GM12874 (cell line): ENCODE measurements around the gene WNK2.

ENCODE experiments used
- TF ChIP-seq, protein P1 (sequence below): IDR thresholded peaks from 2 replicates; pipeline ENCODE4 v1.5.1; 2011; ENCODE audit warnings: low read depth, mild to moderate bottlenecking, control low read depth, low read length, moderate library complexity; ENCODE audit not compliant: insufficient read depth

The WNK2 gene

GRCh38 chr9:93336720-93337119, 152.8 kb downstream of the WNK2 start:
- TF ChIP-seq, protein P1, sequence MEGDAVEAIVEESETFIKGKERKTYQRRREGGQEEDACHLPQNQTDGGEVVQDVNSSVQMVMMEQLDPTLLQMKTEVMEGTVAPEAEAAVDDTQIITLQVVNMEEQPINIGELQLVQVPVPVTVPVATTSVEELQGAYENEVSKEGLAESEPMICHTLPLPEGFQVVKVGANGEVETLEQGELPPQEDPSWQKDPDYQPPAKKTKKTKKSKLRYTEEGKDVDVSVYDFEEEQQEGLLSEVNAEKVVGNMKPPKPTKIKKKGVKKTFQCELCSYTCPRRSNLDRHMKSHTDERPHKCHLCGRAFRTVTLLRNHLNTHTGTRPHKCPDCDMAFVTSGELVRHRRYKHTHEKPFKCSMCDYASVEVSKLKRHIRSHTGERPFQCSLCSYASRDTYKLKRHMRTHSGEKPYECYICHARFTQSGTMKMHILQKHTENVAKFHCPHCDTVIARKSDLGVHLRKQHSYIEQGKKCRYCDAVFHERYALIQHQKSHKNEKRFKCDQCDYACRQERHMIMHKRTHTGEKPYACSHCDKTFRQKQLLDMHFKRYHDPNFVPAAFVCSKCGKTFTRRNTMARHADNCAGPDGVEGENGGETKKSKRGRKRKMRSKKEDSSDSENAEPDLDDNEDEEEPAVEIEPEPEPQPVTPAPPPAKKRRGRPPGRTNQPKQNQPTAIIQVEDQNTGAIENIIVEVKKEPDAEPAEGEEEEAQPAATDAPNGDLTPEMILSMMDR = no peak

- TF ChIP-seq, protein P1 = no peak
Measured at GRCh38 chr9:93340091-93340490, 156.2 kb downstream of the WNK2 start.

GRCh38 chr9:93343663-93344062, 159.7 kb downstream of the WNK2 start:
- TF ChIP-seq, protein P1 = no peak

DNA sequence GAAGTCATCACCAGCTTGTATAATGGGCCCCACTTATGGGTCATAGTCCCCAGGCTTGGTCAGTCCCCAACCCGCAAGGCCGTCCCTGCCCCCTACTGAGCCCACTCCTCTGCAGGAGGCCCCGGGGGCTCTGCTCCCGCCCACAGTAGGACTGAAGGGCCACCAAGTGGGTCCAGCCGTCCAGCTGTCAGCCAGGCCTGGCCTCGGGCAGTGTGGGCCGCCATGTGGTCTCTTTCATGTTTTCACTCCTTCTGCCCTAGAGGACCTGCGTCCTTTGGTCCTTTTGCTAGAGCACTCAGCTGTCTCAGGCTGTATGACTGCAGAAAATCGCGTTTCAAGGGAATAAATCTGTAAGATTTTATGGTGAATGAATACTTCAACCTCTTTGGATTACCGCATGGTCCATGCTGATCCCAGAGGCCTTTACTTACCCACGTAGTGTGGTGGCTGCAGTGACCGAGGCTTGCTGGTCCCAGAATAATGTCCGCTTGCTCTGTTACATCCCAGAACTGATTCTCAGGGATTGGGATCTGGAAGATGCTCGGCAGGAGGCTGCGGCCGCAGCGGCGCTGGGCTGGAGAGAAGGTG, 161.8 kb downstream of the WNK2 start:
- TF ChIP-seq, protein P1 = no peak

DNA sequence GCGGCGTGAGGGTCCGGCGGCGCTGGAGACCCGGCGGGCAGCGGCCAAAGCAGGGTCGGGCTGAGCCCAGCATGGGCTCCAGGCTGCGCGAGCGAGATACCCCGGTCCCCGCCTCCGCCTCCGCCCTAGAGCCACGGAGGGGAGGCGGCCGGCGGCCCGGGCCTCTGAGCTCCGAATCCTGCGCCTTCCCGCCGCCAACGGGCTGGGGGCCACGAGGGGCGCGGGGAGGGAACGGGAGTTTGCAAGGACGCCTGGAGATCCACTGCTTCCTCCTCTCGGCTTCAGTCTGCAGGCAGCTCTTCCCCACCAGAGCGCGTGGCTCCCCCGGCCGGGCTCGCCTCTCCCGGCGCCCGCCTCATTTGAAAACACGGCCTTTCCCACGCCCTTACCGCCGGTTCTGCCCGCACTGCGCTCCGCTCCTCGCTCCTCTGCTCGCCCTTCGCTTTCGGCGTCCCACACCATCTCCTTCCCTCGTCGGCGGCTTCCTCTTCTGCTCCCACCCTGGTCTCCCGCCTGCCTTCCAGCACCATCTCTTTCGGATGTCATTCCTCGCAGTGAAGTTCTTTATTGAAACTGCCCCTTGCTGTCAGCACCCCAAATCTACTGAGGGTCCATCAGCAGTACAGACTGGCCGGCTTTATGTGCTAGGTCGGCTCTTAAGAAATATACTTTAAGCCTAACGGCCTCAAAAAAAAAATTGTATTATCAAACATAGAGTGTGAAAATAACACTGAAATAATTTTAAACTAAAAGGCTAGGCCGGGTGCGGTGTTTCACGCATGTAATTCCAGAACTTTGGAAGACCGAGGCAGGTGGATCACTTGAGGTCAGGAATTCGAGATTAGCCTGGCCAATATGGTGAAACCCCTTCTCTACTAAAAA, 162.5 kb downstream of the WNK2 start:
- TF ChIP-seq, protein P1 = no peak

DNA sequence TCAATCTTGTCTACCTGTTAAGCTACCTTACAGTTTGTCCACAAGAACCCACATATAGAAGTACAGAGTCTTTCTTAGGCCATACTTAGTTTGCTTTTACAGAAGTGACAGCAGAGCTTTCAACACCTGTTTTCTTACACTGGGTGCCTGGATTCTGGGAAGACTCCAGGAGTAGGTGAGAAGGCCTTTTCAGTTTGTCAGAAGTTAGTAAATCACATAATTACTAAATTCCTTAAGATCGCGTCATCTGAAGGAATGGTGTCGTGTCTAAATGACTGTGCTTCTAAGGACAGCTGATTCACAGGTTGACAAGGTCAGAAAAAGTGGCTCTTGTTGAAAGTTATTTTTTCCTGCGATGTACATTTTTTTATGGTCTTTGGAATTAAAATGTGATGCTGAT, 170.5 kb downstream of the WNK2 start:
- TF ChIP-seq, protein P1 = no peak

DNA sequence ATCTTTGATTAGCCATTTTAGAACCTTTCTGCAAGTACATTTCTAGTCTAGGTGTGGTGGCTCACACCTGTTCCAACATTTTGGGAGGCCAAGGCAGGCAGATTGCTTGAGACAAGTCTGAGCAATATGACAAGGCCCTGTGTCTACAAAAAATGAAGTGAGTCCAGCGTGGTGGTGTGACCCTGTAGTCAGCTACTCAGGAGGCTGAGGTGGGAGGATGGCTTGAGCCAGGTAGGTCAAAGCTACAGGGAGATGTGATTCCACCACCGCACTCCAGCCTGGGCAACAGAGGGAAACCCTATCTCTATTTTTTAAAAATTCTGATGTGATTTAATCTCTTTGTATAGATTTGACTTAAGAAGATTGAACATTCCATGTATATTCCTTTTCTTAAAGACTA, 171.9 kb downstream of the WNK2 start:
- TF ChIP-seq, protein P1 = no peak
